HEK293 (cell line): ENCODE data around the gene MBD1.

ENCODE experiments used
- CTCF ChIA-PET: fragments of 350-600 bp; formaldehyde crosslinking; extraction: SDS; loops from one replicate; lab custom pipeline; 2021; ENCODE audit warnings: antibody characterized with exemption; lab: Yijun Ruan, JAX
- POLR2A ChIA-PET: fragments of 300-600 bp; formaldehyde crosslinking; extraction: SDS; loops from one replicate; lab custom pipeline; 2020; ENCODE audit warnings: antibody characterized with exemption, inconsistent platforms; lab: Yijun Ruan, JAX
- H3K27ac ChIP-seq: fragments of 200-500 bp; sonication (Bioruptor generic); 2 replicates; pipeline ENCODE4 v1.5.1; 2014; ENCODE audit warnings: low read depth, low read length, control low read depth, inconsistent platforms; ENCODE audit errors: extremely low read depth
- H3K36me3 ChIP-seq, 2 experiments: fragments of 200-500 bp in 1 of 2; sonication (Bioruptor generic) in 1 of 2; 1 replicate in 1 of 2; 2 replicates in 1 of 2; pipeline ENCODE4 v1.5.1; 2014 to 2017; ENCODE audit warnings: inconsistent platforms in 2 of 2, low read length in 2 of 2; ENCODE audit not compliant: control insufficient read depth in 2 of 2, insufficient read depth in 1 of 2
- H3K4me1 ChIP-seq: fragments of 200-500 bp; sonication (Bioruptor generic); 2 replicates; pipeline ENCODE4 v1.5.1; 2014; ENCODE audit warnings: mild to moderate bottlenecking, low read length, inconsistent platforms; ENCODE audit not compliant: control insufficient read depth, insufficient read depth
- H3K4me3 ChIP-seq: 2 replicates; pipeline ENCODE4 v1.5.1; 2011; ENCODE audit warnings: low read depth, mild to moderate bottlenecking, control low read depth, low read length, moderate library complexity
- H3K9me3 ChIP-seq: fragments of 200-500 bp; sonication (Bioruptor generic); 2 replicates; pipeline ENCODE4 v1.5.1; 2014; ENCODE audit warnings: low read depth, low read length, inconsistent platforms; ENCODE audit not compliant: control insufficient read depth, insufficient read depth
- BCL11A ChIP-seq: fragments of 450-650 bp; formaldehyde crosslinking; IDR thresholded peaks from 2 replicates; pipeline ENCODE4 v1.5.1; 2016; ENCODE audit warnings: low read depth, missing biosample characterization, missing genetic modification characterization
- HOXC10 ChIP-seq: sonication (generic); formaldehyde crosslinking; IDR thresholded peaks from 2 replicates; pipeline ENCODE4 v1.8.1; 2023; ENCODE audit warnings: mild to moderate bottlenecking, missing genetic modification reagents
- KLF16 ChIP-seq: fragments of 450-650 bp; formaldehyde crosslinking; IDR thresholded peaks from 2 replicates; pipeline ENCODE4 v1.5.1; 2017; ENCODE audit warnings: missing biosample characterization, missing genetic modification characterization
- KLF9 ChIP-seq: fragments of 450-650 bp; formaldehyde crosslinking; IDR thresholded peaks from 2 replicates; pipeline ENCODE4 v1.5.1; 2016; ENCODE audit warnings: missing biosample characterization, missing genetic modification characterization, low read depth
- SCRT1 ChIP-seq: fragments of 450-650 bp; formaldehyde crosslinking; IDR thresholded peaks from 2 replicates; pipeline ENCODE4 v1.5.1; 2016; ENCODE audit warnings: missing biosample characterization, missing genetic modification characterization, borderline replicate concordance
- SCRT2 ChIP-seq: fragments of 450-650 bp; formaldehyde crosslinking; IDR thresholded peaks from 2 replicates; pipeline ENCODE4 v1.5.1; 2016; ENCODE audit warnings: missing biosample characterization, missing genetic modification characterization
- SP2 ChIP-seq: fragments of 450-650 bp; formaldehyde crosslinking; IDR thresholded peaks from 2 replicates; pipeline ENCODE4 v1.5.1; 2016; ENCODE audit warnings: missing biosample characterization, missing genetic modification characterization
- WT1 ChIP-seq: fragments of 450-650 bp; formaldehyde crosslinking; IDR thresholded peaks from 2 replicates; pipeline ENCODE4 v1.5.1; 2016; ENCODE audit warnings: missing biosample characterization, missing genetic modification characterization
- YY1 ChIP-seq: fragments of 450-650 bp; formaldehyde crosslinking; IDR thresholded peaks from 2 replicates; pipeline ENCODE4 v1.5.1; 2018; ENCODE audit warnings: missing biosample characterization, missing genetic modification characterization
- ZBTB1 ChIP-seq: fragments of 450-650 bp; formaldehyde crosslinking; IDR thresholded peaks from 2 replicates; pipeline ENCODE4 v1.5.1; 2016; ENCODE audit warnings: missing biosample characterization, missing genetic modification characterization
- ZBTB17 ChIP-seq: fragments of 450-650 bp; formaldehyde crosslinking; IDR thresholded peaks from 2 replicates; pipeline ENCODE4 v1.5.1; 2016; ENCODE audit warnings: missing biosample characterization, missing genetic modification characterization
- ZNF112 ChIP-seq: fragments of 450-650 bp; formaldehyde crosslinking; IDR thresholded peaks from 2 replicates; pipeline ENCODE4 v1.5.0; 2017; ENCODE audit warnings: missing biosample characterization, missing genetic modification characterization
- ZNF174 ChIP-seq: fragments of 450-650 bp; formaldehyde crosslinking; IDR thresholded peaks from 2 replicates; pipeline ENCODE4 v1.5.0; 2017; ENCODE audit warnings: missing biosample characterization, mild to moderate bottlenecking, missing genetic modification characterization
- ZNF19 ChIP-seq: fragments of 450-650 bp; formaldehyde crosslinking; IDR thresholded peaks from 2 replicates; pipeline ENCODE4; 2016; ENCODE audit warnings: missing biosample characterization, missing genetic modification characterization, low read depth
- ZNF202 ChIP-seq: fragments of 450-650 bp; formaldehyde crosslinking; IDR thresholded peaks from 2 replicates; pipeline ENCODE4 v1.5.1; 2016; ENCODE audit warnings: missing biosample characterization, missing genetic modification characterization, borderline replicate concordance
- ZNF211 ChIP-seq: fragments of 450-650 bp; formaldehyde crosslinking; IDR thresholded peaks from 2 replicates; pipeline ENCODE4 v1.5.1; 2016; ENCODE audit warnings: low read depth, missing biosample characterization, missing genetic modification characterization
- ZNF391 ChIP-seq: fragments of 450-650 bp; formaldehyde crosslinking; IDR thresholded peaks from 2 replicates; pipeline ENCODE4 v1.5.1; 2016; ENCODE audit warnings: low read depth, missing biosample characterization, missing genetic modification characterization, borderline replicate concordance
- ZNF426 ChIP-seq: fragments of 450-650 bp; formaldehyde crosslinking; IDR thresholded peaks from 2 replicates; pipeline ENCODE4 v1.5.1; 2017; ENCODE audit warnings: missing biosample characterization, missing genetic modification characterization, mild to moderate bottlenecking, inconsistent platforms, moderate library complexity
- ZNF473 ChIP-seq: fragments of 450-650 bp; formaldehyde crosslinking; IDR thresholded peaks from 2 replicates; pipeline ENCODE4 v1.5.1; 2017; ENCODE audit warnings: missing biosample characterization, missing genetic modification characterization
- ZNF571 ChIP-seq: fragments of 450-650 bp; formaldehyde crosslinking; IDR thresholded peaks from 2 replicates; pipeline ENCODE4 v1.5.0; 2017; ENCODE audit warnings: missing biosample characterization, missing genetic modification characterization
- ZNF664 ChIP-seq: fragments of 450-650 bp; formaldehyde crosslinking; IDR thresholded peaks from 2 replicates; pipeline ENCODE4 v1.5.1; 2016; ENCODE audit warnings: missing biosample characterization, missing genetic modification characterization
- TF ChIP-seq, protein P1 (sequence below): fragments of 450-650 bp; formaldehyde crosslinking; IDR thresholded peaks from 2 replicates; pipeline ENCODE4 v1.5.1; 2016; ENCODE audit warnings: missing biosample characterization, missing genetic modification characterization
- TF ChIP-seq, protein P2 (sequence below): fragments of 450-650 bp; formaldehyde crosslinking; IDR thresholded peaks from 2 replicates; pipeline ENCODE4 v1.5.1; 2016; ENCODE audit warnings: missing biosample characterization, missing genetic modification characterization
- TF ChIP-seq, protein P3 (sequence below): fragments of 450-650 bp; formaldehyde crosslinking; IDR thresholded peaks from 2 replicates; pipeline ENCODE4 v1.5.1; 2016; ENCODE audit warnings: missing biosample characterization, missing genetic modification characterization
- TF ChIP-seq, protein P4 (sequence below): fragments of 450-650 bp; formaldehyde crosslinking; IDR thresholded peaks from 2 replicates; pipeline ENCODE4 v1.5.1; 2017; ENCODE audit warnings: missing biosample characterization, missing genetic modification characterization

MBD1 gene

DNA sequence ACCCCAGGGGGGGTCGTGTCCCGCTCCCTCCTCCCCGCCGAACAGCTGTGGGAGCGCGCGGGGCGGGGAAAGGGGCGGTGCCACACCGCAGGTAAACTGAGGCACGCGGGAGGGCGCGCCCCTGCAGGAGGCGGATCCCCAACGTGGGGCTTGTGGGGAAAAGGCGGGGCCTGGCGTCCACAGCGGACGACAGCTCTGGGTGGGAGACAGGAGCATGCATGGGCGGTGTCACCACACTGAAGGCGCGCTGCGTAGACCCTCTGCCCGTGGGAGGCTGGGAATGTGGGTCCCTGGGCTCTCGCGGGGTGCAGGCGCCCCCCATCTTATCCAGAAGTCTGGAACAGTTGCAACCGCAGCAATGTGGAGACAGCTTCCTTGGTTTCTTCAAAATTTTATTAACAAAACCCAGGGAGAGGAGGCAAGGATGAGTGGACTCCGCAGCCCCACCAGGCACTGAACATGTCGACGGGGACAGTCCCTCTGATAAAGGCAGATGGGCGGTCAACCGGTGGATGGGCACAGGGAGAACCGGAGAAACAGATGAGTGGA, 723 bp upstream of the MBD1 start (continued):
- TF ChIP-seq, protein P1, sequence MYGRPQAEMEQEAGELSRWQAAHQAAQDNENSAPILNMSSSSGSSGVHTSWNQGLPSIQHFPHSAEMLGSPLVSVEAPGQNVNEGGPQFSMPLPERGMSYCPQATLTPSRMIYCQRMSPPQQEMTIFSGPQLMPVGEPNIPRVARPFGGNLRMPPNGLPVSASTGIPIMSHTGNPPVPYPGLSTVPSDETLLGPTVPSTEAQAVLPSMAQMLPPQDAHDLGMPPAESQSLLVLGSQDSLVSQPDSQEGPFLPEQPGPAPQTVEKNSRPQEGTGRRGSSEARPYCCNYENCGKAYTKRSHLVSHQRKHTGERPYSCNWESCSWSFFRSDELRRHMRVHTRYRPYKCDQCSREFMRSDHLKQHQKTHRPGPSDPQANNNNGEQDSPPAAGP (tag by site-specific recombination): no peak
- TF ChIP-seq HOXC10: no peak
- peak; percentile 44; the same call in 1 of the 2 replicates for TF ChIP-seq KLF16 (tag by site-specific recombination)
- TF ChIP-seq, protein P2, sequence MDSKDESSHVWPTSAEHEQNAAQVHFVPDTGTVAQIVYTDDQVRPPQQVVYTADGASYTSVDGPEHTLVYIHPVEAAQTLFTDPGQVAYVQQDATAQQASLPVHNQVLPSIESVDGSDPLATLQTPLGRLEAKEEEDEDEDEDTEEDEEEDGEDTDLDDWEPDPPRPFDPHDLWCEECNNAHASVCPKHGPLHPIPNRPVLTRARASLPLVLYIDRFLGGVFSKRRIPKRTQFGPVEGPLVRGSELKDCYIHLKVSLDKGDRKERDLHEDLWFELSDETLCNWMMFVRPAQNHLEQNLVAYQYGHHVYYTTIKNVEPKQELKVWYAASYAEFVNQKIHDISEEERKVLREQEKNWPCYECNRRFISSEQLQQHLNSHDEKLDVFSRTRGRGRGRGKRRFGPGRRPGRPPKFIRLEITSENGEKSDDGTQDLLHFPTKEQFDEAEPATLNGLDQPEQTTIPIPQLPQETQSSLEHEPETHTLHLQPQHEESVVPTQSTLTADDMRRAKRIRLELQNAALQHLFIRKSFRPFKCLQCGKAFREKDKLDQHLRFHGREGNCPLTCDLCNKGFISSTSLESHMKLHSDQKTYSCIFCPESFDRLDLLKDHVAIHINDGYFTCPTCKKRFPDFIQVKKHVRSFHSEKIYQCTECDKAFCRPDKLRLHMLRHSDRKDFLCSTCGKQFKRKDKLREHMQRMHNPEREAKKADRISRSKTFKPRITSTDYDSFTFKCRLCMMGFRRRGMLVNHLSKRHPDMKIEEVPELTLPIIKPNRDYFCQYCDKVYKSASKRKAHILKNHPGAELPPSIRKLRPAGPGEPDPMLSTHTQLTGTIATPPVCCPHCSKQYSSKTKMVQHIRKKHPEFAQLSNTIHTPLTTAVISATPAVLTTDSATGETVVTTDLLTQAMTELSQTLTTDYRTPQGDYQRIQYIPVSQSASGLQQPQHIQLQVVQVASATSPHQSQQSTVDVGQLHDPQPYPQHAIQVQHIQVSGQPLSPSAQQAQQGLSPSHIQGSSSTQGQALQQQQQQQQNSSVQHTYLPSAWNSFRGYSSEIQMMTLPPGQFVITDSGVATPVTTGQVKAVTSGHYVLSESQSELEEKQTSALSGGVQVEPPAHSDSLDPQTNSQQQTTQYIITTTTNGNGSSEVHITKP (tag by site-specific recombination): no peak
- no peak for TF ChIP-seq ZNF473
- TF ChIP-seq ZNF664 (tag by site-specific recombination): no peak
- no peak for TF ChIP-seq ZNF571 (tag by site-specific recombination)
- TF ChIP-seq WT1 (tag by site-specific recombination): no peak
- TF ChIP-seq ZNF174 (tag by site-specific recombination): no peak
- TF ChIP-seq, all 188 proteins: peak for 7

DNA sequence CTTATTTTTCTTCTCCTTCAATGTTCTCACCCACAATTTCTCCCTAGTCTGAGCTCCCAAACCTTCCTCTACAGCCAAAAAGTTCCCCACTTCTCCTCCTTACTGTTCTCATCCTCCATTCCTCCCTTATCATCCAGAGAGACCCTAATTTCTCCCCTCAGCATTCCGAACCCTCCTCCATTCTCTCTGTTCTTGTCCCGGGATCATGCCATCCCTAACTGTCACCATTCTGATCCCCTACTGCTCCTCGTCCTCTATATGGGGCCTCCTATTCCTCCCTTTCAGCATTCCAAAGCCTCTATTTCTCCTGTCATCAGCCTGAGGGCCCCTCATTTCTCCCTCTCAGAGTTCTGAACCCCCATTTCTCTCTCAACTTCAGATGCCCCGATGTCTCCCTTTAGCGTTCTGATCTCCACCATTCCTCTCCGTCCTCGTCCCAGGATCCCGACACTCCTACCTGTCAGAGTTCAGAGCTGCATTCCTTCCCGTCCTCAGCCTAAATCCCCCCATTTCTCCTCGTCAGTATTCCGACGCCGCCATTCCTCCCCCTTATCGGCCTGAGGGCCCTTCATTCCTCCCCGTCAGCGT, 522 bp downstream of the MBD1 start:
- H3K4me1 ChIP-seq: peaks cover 6% of the 10 kb centered on the region; the same call in 1 of the 2 replicates
- ChIA-PET CTCF (interaction anchor here (0.9 to 2.9 kb wide), 4 partner anchors 12 to 81 kb away, joined by 3 to 10 read pairs (median 8); partner anchors contain the start of gene CFAP53), POLR2A (interaction anchor here (0.9 to 3.2 kb wide), 9 partner anchors 10 to 793 kb away, joined by 3 to 31 read pairs (median 6); partner anchors contain the start of genes C18orf32, CFAP53 and SKA1)
- peaks cover 34 to 75% of the 10 kb centered on the region in 2 experiments for H3K36me3 ChIP-seq
- H3K4me3 ChIP-seq: peak overlapping the region; percentile 93
- H3K9me3 ChIP-seq: no peaks in the 10 kb centered on the region
- peak overlapping the region; percentile 74 for H3K27ac ChIP-seq
- TF ChIP-seq SCRT1 (no peak), SCRT2 (tag by site-specific recombination) (no peak), KLF9 (tag by site-specific recombination) (no peak), ZNF202 (tag by site-specific recombination) (no peak), SP2 (tag by site-specific recombination) (no peak), BCL11A (0 out of 2 replicates have a peak, but pooled peaks have one; percentile 12), ZNF391 (no peak), ZBTB17 (tag by site-specific recombination) (no peak), ZNF112 (tag by site-specific recombination) (no peak), ZNF426 (tag by site-specific recombination) (no peak), ZNF19 (no peak), ZBTB1 (no peak), ZNF211 (no peak), YY1 (tag by site-specific recombination) (peak; percentile 85; the same call in 1 of the 2 replicates)
- TF ChIP-seq, protein P3, sequence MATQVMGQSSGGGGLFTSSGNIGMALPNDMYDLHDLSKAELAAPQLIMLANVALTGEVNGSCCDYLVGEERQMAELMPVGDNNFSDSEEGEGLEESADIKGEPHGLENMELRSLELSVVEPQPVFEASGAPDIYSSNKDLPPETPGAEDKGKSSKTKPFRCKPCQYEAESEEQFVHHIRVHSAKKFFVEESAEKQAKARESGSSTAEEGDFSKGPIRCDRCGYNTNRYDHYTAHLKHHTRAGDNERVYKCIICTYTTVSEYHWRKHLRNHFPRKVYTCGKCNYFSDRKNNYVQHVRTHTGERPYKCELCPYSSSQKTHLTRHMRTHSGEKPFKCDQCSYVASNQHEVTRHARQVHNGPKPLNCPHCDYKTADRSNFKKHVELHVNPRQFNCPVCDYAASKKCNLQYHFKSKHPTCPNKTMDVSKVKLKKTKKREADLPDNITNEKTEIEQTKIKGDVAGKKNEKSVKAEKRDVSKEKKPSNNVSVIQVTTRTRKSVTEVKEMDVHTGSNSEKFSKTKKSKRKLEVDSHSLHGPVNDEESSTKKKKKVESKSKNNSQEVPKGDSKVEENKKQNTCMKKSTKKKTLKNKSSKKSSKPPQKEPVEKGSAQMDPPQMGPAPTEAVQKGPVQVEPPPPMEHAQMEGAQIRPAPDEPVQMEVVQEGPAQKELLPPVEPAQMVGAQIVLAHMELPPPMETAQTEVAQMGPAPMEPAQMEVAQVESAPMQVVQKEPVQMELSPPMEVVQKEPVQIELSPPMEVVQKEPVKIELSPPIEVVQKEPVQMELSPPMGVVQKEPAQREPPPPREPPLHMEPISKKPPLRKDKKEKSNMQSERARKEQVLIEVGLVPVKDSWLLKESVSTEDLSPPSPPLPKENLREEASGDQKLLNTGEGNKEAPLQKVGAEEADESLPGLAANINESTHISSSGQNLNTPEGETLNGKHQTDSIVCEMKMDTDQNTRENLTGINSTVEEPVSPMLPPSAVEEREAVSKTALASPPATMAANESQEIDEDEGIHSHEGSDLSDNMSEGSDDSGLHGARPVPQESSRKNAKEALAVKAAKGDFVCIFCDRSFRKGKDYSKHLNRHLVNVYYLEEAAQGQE (tag by site-specific recombination): 0 out of 2 replicates have a peak, but pooled peaks have one; percentile 36
- TF ChIP-seq, protein P1 (tag by site-specific recombination): no peak
- TF ChIP-seq, protein P4, sequence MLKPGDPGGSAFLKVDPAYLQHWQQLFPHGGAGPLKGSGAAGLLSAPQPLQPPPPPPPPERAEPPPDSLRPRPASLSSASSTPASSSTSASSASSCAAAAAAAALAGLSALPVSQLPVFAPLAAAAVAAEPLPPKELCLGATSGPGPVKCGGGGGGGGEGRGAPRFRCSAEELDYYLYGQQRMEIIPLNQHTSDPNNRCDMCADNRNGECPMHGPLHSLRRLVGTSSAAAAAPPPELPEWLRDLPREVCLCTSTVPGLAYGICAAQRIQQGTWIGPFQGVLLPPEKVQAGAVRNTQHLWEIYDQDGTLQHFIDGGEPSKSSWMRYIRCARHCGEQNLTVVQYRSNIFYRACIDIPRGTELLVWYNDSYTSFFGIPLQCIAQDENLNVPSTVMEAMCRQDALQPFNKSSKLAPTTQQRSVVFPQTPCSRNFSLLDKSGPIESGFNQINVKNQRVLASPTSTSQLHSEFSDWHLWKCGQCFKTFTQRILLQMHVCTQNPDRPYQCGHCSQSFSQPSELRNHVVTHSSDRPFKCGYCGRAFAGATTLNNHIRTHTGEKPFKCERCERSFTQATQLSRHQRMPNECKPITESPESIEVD (tag by site-specific recombination): no peak
